Measurements from ENCODE around the gene PHACTR1.

Gene PHACTR1

GRCh38 chr6:13274707-13275434 is 558.3 kb downstream of the PHACTR1 start:
- no peak for DNase-seq

GRCh38 chr6:13275435-13275989 is 558.9 kb downstream of the PHACTR1 start:
- DNase-seq = no peak

DNA sequence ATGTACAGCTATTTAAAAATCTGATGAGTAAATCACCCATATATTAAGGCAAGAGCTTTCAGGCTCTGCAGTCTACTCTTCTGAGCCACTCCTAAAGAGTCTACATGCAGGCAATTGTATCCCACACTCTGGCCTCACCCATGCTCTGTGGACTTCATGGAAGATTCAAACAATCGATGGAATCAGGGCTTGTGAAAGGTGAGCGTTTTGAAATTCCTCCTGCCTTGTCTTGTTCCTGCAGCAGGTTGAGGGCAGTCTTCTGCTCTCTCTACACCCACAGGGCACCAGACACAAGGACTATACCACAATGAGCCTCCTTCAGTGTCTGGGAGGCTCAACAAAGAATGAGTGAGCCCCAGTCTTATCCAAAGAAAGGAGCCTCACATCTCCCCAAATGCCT is 560.7 kb downstream of the PHACTR1 start:
- DNase-seq = no peak

GRCh38 chr6:13278164-13278563 is 561.6 kb downstream of the PHACTR1 start:
- DNase-seq = no peak

DNA sequence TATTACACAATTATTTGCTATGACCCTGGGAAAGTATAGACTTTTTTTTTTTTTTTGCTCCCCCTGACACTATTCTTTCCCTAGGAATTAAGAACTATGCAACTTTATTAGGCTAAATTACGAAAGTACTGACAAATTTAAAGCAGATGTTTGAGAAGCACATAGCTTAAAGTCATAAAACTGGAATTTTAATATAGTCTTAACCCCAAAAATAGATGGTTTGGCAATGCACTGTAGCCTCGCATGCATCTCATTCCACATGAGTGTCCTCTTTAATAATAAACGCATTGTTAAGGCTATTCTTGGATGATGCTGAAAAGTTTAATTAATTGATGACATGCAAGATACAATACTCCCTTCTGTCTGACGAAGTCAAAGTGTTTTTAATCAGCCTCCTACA is 562.4 kb downstream of the PHACTR1 start:
- no peak for DNase-seq

DNA sequence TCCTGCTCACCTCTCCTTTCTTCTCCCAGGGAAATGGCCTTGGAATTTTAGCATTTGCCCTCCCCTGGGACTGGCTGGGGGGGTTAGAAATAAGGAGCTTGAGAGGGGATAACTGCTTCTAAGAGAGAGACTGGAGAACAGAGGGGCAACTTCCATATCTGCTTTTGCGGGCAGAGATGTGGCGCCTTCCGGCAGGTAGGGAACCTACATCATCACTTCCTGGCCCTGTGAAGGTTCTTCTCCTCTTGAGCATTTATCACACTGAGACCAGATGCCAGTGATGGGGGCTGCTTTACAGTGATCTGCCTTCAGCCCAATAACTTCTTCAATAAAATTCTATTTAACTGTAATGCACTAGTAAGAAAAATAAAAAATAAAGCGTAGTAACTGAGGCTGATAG is 563.7 kb downstream of the PHACTR1 start:
- no peak for DNase-seq

DNA sequence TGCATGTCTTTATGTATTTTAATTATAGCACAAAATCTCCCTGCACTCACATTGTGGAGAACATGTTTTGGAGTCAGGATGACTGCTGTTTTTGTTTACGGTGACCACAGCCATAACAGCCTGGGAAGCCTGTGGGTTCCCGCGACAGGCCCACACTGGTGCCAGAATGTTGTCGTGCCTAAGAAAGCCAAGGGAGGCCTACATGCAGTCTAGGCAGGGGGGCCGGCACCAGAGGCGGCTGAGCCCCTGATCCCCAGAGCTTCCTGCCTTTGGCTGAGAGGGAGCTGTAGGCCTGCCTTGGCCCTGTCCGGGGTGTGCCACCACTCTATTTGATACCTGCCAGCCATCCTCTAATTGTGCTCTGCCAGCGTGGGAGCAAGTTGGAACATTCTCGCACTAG is 565.1 kb downstream of the PHACTR1 start:
- DNase-seq = no peak

DNA sequence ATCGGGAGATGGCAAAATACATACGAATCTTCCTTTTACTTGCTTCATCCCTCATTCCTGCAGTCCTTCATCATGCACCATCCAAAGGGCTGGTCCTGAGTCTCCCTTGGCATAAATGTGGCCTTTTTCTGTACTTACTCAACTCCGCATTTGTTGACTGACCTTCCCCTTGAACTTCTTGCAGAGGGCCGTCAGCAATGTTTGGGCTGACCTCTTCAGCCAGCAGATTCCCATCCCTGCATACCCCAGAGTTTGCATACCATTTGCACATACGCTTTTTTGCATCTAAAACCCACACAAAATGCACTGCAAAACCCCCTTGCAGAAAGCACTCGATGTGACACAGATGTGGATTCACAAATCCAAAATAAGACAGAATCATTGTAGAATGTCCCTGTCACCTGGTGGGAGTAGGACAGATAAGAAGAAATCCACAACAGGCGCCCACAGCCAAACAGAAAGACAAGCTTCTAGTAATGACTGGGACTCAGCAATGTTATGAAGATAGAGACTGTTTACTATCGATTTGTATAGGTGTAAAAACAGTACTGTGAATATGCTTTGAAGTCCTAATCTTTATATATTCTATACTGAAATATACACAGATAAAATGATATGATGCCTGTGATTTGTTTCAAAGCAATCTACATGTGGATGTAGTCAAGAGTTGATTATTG is 566.0 kb downstream of the PHACTR1 start:
- DNase-seq = peak; percentile 26

DNA sequence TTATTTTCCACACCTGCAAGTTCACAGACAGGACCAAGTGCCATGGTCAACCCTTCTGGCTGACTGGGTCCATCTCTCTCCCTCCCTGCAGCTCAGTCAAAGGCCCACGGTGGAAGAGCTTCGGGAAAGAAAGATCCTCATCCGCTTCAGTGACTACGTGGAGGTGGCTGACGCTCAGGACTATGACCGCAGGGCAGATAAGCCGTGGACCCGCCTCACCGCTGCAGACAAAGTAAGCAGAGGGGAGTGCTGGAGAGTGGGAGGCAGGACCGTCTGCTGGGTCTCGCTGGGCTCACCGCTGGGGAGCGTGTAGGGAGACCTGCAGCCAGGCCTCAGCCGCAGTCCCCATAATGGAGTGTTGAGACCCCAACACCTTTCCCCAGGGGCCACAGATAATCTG is 566.8 kb downstream of the PHACTR1 start:
- DNase-seq = no peak

DNA sequence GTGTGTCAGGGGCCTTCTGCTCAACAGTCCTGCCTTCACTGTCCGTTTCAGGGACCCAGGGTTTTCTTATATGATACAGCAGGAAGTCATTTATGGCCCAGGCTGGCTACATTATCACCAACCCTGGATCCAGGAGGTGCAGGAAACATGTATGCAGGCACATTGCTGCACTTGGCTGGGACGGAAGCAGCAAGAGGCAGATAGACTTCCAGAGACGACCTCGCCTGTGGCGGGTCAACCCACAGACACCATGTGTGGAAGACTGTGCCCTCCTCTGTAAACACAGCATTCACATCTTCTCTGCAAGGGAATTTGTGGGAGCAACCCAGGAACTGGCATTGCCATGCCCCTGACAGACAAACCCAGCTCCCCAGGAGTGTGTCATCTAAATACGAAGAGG is 568.1 kb downstream of the PHACTR1 start:
- no peak for DNase-seq

DNA sequence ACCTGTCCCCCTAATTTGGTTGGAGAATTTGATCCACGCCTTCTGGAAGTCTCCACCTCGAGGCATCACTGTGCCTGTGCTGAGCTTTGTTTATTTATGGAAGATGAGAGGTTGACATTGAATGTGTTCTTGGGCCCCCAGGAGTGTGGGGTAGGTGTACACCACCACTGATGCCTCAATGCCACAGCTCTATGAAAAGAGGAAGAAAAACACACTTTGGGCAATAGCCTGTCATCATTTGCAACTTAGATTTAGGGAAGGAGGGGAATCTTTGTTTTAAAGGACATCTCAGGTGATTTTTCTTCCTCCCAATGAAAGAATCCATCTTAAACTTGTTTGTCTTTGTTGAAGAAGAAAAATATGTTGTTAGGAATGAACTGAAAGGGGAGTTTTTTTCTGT is 569.1 kb downstream of the PHACTR1 start:
- no peak for DNase-seq

DNA sequence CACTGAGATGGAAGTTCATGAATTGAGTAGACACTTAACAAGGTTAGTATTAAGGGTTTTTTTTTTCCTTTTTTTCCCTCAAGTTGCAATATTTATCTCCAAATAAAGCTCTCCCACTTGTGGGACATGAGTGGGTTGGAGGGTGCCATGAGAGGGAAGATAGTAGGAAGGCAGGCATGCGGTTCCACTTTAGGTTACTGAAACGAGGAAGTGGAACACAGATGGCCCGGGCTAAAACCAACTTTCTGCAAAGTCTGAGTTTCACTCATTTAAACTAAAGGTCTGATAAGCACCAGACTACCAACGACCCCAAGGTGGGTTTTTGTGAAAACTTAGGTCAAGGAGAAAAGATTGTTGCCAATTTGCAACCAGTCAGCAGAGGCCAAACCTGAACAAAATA is 569.6 kb downstream of the PHACTR1 start:
- no peak for DNase-seq

DNA sequence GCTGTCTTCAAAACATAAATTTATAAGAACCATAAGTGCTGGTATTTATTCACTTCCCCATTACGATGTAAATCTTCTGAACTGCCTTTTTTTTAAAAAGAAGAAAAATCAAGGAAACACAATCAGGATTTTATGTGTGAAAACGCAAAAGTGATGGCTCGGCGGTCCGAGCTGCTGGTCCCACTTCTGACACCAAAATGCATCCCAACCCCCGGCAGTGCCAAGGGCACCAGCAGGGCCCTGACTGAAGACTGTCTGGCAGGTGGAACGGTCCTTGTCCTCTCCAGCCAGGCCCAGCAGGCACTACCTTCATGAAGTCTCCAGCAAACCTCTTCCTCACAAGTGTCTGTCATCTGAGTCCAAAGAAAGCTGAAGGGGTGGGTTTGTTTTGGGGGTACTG is 570.5 kb downstream of the PHACTR1 start:
- DNase-seq = no peak

GRCh38 chr6:13288481-13288880 is 571.9 kb downstream of the PHACTR1 start:
- no peak for DNase-seq

GRCh38 chr6:13288969-13289391 is 572.4 kb downstream of the PHACTR1 start:
- DNase-seq = no peak

GRCh38 chr6:13289789-13290318 is 573.3 kb downstream of the PHACTR1 start:
- DNase-seq = no peak

DNA sequence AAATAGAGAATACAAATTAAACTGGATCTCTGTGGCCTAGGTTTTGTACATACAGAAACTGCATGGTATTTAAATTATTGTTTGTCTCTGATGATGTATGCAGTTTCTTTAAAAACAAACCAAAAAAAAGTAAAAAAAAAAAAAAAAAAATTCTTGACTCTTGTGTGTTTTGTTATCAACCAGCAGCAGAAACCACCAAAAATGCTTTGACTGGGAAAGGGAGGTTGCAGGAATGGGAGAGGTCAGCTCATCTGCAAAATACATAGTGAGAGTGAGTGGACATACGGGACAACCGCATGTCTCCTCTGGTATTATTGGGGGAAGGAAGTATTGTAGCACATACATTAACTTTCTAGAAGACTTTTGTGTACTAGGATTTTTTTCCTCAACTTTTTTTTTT is 573.8 kb downstream of the PHACTR1 start:
- DNase-seq = no peak

GRCh38 chr6:13292774-13293173 is 576.2 kb downstream of the PHACTR1 start:
- no peak for DNase-seq

DNA sequence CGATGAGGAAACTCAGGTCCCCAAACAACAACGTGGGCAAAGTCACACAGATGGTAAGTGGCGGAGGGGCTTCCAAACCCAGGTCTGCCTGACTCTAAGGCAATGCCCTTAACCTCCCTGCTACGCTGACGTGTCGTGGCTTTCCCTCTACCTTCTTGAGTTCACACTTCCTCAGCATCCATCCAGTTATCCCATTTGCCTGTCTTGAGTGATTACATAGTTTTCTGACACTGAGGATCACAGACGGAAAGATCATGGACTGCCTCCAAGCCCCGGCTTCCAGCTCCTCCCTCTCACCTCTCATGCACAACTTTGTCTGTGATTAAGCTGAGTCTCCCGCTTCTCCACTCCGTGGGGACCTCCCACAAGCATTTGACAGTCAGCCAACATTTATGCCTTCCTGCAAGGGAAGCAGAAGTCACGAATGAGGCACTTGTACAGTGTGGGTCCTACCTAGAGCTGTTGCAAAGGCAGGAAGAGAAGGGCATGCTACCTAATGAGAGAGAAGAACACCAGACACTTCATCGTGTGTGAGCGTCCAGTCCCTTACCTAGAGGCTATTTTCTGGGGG is 578.0 kb downstream of the PHACTR1 start:
- DNase-seq = no peak

- DNase-seq = no peak
Observed at GRCh38 chr6:13295576-13295975, 579.0 kb downstream of the PHACTR1 start.

- DNase-seq = no peak
Observed at GRCh38 chr6:13296536-13296997, 580.0 kb downstream of the PHACTR1 start.

GRCh38 chr6:13297391-13297790 is 580.8 kb downstream of the PHACTR1 start:
- DNase-seq = no peak

DNA sequence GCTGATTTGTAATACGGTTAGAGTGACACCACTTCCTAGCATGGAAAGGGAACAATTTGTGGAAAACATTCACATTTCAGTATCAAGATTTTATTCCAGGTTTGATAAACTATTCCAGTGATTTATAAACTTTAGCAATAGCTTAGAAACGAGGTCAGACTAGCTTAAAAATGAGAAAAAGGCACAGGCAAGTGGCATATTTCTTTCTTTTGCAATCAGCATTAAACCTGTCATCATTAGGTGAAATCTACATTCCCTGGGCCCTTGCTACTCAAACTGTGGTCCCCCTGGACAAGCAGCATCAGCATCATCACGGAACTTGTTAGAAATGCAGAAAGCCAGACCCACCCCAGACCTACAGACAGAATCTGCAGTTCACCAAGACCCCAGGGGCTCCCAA is 581.9 kb downstream of the PHACTR1 start:
- no peak for DNase-seq

DNA sequence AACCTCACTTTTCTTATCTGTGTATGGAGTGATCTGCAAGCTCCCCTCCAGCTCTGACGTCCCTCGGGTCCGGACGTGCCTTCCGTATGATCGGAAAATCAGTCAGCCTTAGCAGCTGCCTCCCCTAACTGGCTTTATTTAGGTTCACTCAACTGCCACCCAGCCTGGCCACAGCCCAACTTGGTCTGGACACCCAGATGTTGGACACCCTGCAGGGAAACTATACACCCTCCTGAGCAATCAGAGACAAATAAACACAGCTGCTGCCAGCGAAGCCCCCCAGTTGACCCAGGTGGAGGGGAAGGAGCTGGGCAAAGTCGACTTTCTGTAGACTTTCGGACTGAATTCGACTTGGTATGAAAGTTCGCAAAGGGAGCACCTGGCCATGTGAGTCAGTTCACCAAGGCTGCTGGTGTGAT is 582.8 kb downstream of the PHACTR1 start:
- no peak for DNase-seq
